NB4 (cell line): ENCODE measurements around the gene MYADM.

ENCODE experiments used
- CTCF ChIP-seq: IDR thresholded peaks from one replicate; pipeline ENCODE4 v1.5.1; 2012; ENCODE audit warnings: low read depth, low read length
- MAX ChIP-seq: IDR thresholded peaks from 2 replicates; pipeline ENCODE4 v1.6.1; 2011; ENCODE audit warnings: low read depth, low read length
- MYC ChIP-seq: IDR thresholded peaks from 2 replicates; pipeline ENCODE4 v1.6.1; 2011; ENCODE audit warnings: low read depth, low read length
- POLR2A ChIP-seq: IDR thresholded peaks from 2 replicates; pipeline ENCODE4 v1.6.1; 2011; ENCODE audit warnings: mild to moderate bottlenecking; ENCODE audit not compliant: insufficient read length; ENCODE audit errors: extremely low read depth

GRCh38 chr19:53868091-53868891, 608 bp downstream of the MYADM start:
- TF ChIP-seq MAX, result no peak
- TF ChIP-seq CTCF, result no peak
- TF ChIP-seq POLR2A, result no peak
- TF ChIP-seq MYC, result no peak
